ENCODE results near the gene ERF.

Gene ERF

DNA sequence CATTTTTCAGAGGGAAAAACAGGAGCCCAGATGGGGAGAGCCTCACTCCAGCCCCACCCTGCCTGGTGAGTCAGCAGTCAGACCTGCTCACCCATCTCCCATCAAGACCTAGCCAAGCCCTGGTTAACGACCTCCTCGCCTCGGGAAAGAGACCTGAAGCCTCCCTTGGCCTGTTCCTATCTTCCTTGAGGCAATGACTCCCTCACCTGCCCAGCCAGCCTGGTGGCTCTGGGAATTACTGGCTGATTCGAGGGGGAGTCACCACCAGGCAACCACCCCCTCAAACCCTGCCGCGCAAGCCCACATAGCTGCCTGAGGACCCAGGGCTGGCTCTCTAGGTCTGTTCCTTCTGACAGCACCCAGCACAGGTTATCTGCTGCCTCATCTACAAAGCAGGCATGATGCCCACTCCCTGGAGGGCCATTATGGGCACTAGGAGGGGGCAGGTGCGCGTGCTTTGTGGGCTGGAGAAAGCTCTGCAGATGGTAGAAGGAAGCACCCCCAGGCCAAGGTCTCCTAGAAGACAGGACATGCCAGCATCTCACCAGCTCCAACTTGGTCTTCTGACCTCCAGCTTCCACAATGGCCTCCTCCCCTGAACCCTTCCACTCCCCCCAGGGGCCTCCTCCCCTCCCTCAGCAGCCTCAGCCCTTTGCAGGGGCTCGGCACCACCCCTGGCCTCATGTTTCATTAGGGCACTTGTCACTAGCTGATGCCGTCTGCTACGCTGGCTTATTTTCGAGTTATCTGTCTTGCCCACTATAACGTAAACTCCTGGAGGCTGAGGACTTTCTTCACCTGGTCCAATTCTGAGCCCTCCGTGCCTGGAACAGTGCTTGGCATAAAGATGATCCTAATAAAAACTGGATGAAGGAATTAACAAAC is 47.8 kb downstream of the ERF start:
- no peak for DNase-seq

DNA sequence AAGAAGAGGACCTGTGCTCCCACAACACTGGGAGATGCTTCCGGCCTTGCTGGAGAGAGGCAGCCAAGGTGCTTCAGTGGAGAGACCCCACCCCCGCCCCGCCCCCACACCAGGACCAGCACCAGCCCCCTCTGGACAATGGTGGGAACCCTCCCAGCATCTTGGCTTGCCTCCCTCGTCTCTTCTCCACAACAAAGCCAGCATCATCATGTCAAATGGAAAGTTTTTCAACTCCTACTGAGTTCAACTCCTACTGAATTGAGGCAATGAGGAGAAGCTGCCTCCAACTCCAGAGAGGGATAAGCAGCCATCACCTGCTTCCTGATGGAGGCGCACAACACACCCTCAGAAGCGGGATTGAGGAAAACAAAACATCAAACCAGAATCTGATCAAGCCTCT is 50.3 kb downstream of the ERF start:
- DNase-seq: no peak

DNA sequence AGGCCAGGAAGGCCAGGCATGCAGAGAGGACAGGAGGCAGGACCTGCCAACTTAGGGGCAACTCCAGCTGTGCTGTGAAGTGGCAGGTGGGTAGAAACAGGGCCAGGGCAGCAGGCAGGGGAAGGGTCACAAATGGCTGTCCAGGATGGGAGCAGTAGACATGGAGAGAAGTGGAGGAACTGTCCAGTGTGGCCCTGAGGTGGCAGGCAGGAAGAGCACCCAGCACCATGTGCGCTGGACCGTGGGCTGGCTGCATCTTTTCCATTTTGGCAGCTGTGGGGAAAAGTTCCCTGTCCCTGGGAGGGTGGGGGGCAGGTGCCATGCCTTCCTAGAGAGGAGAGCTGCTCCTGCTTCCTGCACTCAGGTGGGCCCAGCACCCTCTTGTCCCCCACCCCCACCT is 51.2 kb downstream of the ERF start:
- no peak for DNase-seq

DNA sequence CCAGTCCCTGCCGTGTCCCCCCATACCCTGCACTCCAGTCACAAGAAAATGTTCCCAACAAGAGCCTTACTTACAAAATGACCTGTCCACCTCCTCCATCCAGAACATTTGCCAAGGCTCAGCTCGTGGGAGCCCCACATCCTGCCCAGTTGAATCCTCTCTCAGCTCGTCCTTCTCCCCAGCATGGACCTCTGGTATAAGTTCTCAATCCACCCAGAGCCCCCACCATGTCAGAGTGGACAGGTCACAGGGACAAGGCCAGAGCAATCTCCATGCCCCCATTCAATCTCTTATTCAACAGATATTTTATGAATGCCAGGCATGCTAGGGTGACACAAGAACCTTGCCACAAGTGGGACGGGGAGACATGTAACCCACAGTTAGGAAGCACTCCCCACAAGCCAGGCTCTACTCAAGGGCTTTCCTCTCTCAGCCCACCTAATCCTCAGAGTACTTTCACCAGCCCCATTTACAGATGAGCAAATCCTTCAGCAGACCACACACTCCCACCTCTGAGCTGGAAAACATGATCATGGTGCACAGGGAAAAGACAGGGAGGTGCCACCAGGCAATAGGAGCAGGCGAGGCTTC is 52.5 kb downstream of the ERF start:
- DNase-seq: no peak

DNA sequence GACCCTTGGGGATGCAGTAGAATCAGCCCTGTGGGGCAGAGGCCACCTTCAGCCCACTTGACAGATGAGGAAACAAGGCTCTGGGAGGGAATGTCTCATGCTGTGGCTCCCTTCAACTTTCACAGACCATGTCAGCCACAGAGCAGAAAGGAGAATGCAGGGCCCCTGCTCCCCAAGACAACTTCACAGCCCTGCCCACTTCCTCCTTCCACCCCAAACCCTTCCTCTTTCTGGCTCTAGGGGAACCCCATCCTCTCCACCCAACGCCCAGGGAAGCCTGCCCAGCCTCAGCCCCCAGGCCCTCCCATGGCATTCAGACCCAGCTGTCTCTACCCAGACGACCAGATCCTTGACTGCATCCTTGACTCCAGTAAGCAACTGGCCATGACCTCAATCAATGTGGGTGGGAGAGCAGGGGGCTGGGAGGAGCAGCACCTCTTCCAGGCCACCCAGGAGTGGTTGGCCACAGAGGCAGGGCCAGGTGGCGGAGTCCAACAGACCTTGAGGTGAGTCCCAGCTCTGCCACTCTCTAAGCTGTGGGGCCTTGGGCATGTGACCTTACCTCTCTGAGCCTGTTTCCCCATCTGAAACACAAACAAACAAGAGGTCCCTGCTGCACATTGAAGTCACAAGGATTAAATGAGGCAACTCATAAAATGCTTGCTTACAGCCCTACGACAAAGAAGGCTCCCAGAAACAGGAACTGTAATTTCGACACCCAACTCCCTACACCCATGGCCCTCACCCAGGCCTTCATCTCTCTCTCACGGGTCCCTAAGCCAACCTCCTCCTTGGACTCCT is 53.2 kb downstream of the ERF start:
- no peak for DNase-seq

DNA sequence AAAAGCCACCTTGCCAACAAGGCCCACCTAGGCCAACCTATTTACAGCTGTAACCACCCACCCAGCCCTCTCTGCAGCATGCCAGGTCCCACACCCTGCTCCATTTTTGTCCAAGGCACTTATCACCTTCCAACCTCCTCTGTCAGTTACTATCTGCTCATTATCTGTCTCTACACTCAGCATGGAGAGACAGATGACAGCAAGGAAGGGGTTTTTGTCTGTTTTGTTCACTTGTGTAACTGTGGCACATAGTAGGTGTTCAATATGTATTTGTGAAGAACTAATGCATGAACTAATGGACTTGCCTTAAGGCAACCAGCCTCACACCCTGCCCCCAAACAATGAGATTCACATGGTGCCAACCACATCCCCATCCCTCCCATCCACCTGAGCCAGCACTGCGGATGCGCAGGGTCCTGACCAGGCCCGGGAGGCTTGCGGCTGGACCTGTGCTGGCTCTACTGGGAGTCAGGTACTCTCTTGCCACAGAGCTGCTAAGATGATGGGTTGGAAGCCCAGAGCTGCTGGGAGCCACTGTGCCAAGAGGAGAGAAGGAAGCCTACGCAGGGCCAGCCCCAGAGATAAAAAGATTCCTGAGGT is 54.7 kb downstream of the ERF start:
- no peak for DNase-seq

DNA sequence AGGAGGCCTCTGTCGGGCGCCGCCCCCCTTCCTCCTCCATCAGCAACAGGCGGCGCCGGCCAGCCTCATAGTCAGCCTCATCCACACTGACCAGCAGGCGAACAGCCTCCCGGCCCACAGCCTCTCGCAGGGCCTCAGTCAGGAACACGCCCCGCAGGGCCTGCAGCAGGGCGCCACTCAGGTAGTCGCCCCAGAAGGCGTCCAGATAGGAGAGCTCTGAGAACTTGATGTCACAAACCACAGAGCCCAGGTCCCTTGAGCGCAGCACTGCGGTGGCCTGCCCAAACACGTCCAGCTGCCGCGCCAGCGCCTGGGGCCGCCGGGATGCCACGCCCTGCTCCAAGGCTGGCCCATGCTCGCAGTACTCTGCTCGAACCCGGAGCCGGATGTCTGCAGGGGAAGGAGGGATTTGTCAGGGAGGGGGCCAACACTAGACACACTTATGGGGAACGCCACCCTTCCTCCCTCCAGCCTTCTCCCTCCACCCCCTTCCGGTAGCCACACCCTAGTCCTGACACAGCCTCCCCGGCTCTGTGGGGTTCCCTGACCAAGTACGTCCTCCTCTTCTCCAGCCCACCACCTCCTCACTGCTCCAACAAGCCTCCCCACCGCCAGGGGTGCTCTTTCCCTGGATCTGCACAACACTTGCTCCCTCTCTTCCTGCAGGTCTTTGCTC is 55.4 kb downstream of the ERF start:
- peak in 1 of 2 experiments; percentile 70 for DNase-seq

DNA sequence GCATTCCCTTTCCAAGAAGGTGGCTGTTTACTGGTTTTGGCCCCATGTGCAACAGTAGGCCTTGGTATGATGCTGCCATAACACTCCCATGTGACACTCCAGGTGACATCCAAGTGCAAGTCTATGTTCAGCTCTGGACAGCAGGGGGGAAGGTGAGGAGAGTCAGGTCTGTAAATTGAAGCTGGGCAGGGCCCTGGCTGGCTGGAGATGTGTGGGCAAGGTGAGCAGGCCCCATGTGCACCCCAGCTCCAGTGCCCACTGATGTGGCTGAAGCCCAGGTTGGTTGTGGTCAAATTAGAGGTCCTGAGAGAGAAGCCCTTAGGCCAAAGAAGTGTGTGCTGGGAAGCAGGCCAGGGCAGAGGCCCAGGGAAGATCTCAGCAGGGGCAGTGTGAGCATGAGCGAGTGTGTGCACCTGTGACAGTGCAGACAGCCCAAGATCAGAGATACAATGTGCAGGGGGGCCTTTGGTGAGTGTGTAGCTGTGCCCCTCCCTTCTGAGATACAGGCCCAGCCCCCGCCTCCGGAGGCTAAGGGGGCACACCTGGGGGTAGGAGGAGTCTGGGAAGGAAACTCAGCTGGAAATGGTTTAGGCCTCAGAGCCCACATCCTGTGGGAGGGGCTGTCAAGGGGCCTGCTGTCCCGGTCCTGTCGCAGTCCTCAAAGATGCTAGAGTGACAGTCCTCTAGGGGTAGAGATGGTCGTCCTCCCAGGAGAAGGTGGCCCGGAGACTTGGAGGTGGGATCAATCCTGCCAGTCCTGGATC is 56.1 kb downstream of the ERF start:
- DNase-seq: no peak

All from NCI-H526 (cell line).